Suprapubic skin (tissue), 4 donors: ENCODE data around the gene RTTN. TPM values are rescaled to one million over a fixed set of nuclear protein-coding genes. Genes with fewer than 3 reads are reported as not detected.

ENCODE experiments used
- DNase-seq, 2 donors: peaks; one replicate each; pipeline ENCODE4 v3.0.0-alpha.2; 2019; ENCODE audit warnings: low spot score in 2 of 2
- H3K27ac ChIP-seq: fragments of 200-600 bp; sonication (generic); one replicate; pipeline ENCODE4 v1.5.1; 2019
- H3K27me3 ChIP-seq: fragments of 200-600 bp; sonication (generic); one replicate; pipeline ENCODE4 v1.5.1; 2019
- H3K36me3 ChIP-seq: fragments of 200-600 bp; sonication (generic); one replicate; pipeline ENCODE4 v1.5.1; 2019
- H3K4me1 ChIP-seq: fragments of 200-600 bp; sonication (generic); one replicate; pipeline ENCODE4 v1.5.1; 2019
- H3K4me3 ChIP-seq: fragments of 200-600 bp; sonication (generic); one replicate; pipeline ENCODE4 v1.5.1; 2019; ENCODE audit warnings: mild to moderate bottlenecking
- H3K9me3 ChIP-seq: fragments of 200-600 bp; sonication (generic); one replicate; pipeline ENCODE4 v1.5.1; 2019
- CTCF ChIP-seq, 2 donors: fragments of 200-600 bp in 1 of 2; fragments of 450-650 bp in 1 of 2; sonication (generic) in 1 of 2; IDR thresholded peaks; one replicate each; pipeline ENCODE4 v1.5.1; 2016 to 2019; ENCODE audit warnings: antibody characterized with exemption in 2 of 2, mild to moderate bottlenecking in 1 of 2, moderate library complexity in 1 of 2
- EP300 ChIP-seq: sonication (generic); formaldehyde crosslinking; IDR thresholded peaks from one replicate; pipeline ENCODE4 v1.6.1; 2017; ENCODE audit warnings: antibody characterized with exemption
- POLR2A ChIP-seq, 2 donors: fragments of 450-650 bp; IDR thresholded peaks; one replicate each; pipeline ENCODE4 v1.6.1; 2017; ENCODE audit warnings: antibody characterized with exemption in 2 of 2, mild to moderate bottlenecking in 2 of 2, moderate library complexity in 2 of 2
- POLR2AphosphoS5 ChIP-seq, 3 donors: sonication (generic); formaldehyde crosslinking; IDR thresholded peaks; one replicate each; pipeline ENCODE4 v1.6.1; 2017; ENCODE audit warnings: antibody characterized with exemption in 3 of 3
- WGBS: methylation state at CpG from one replicate; pipeline ENCODE4 v1.1.5; 2018; 5-methylcytosine and 5-hydroxymethylcytosine counted together
- total RNA-seq, 4 donors: library from RNA; depleted of rRNA; stranded (reverse); fragments of >200 nt; gene quantifications; one replicate each; pipeline ENCODE4 v1.1.0, GENCODE V29; 2016

RTTN gene
- total RNA-seq, 4 donors from 2014 or later = 8.4 to 26.1 (median 12.5) TPM

GRCh38 chr18:69954719-69955480 lies 250.6 kb downstream of the RTTN start:
- H3K4me3 ChIP-seq = no peak overlapping the region
- H3K9me3 ChIP-seq = no peaks in the 10 kb centered on the region
- TF ChIP-seq POLR2AphosphoS5 (IDR thresholded peaks at IDR 0.05) = no peak
- TF ChIP-seq POLR2A (IDR thresholded peaks at IDR 0.05) = no peak
- no peak for TF ChIP-seq CTCF (IDR thresholded peaks at IDR 0.05)
- TF ChIP-seq EP300 = no peak
- no peak overlapping the region for H3K27ac ChIP-seq
- 48% methylated on average over 5 of the region's 5 CpGs for WGBS
- H3K36me3 ChIP-seq = no peaks in the 10 kb centered on the region
- H3K27me3 ChIP-seq = no peaks in the 10 kb centered on the region
- DNase-seq = no peak
- no peaks in the 10 kb centered on the region for H3K4me1 ChIP-seq

DNA sequence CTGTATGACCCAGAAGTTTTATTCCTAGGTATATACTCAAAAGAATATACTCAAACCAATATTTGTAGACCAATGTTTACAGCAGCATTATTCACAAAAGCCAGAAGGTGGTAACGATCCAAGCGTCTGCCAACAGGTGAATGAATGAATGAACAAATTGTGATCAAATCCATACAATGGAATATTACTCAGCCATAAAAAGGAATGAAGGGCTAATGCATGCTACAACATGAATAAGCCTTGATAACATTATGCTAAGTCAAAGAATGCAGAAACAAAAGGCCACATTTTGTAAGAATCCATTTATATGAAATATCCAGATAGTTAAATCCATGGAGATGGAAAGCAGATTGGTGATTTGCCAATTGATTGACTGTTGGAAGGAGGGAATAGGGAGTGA lies 252.3 kb downstream of the RTTN start:
- DNase-seq = no peak
- Histone ChIP-seq H3K27me3 (no peaks in the 10 kb centered on the region), H3K9me3 (no peaks in the 10 kb centered on the region), H3K27ac (no peak overlapping the region), H3K36me3 (no peaks in the 10 kb centered on the region), H3K4me3 (no peak overlapping the region), H3K4me1 (no peaks in the 10 kb centered on the region)
- WGBS = 95% methylated on average over 2 of the region's 2 CpGs
- TF ChIP-seq CTCF (IDR thresholded peaks at IDR 0.05) = no peak
- no peak for TF ChIP-seq POLR2A (IDR thresholded peaks at IDR 0.05)
- no peak for TF ChIP-seq EP300
- no peak for TF ChIP-seq POLR2AphosphoS5 (IDR thresholded peaks at IDR 0.05)

Other genes with a start within 250 kb of the RTTN start
- 10 to 100 TPM; 16.3 to 26.5 (median 18.5) TPM for gene SOCS6, start 83.4 kb upstream of the RTTN start, total RNA-seq